Hematopoietic multipotent progenitor cell treated with erythropoietin and hydrocortisone succinate and interleukin-3 and kit ligand, for 17 days (in vitro differentiated cells): ENCODE measurements around the gene TSPEAR.
"Not testable (repeated sequence)": the region's sequence is repeated elsewhere in the genome, so short reads cannot be mapped to it uniquely, and the experiment has no call there.

ENCODE experiments used
- DNase-seq: peaks from one replicate; pipeline ENCODE4 v3.0.0-alpha.2; 2015; ENCODE audit warnings: low spot score

TSPEAR gene

DNA sequence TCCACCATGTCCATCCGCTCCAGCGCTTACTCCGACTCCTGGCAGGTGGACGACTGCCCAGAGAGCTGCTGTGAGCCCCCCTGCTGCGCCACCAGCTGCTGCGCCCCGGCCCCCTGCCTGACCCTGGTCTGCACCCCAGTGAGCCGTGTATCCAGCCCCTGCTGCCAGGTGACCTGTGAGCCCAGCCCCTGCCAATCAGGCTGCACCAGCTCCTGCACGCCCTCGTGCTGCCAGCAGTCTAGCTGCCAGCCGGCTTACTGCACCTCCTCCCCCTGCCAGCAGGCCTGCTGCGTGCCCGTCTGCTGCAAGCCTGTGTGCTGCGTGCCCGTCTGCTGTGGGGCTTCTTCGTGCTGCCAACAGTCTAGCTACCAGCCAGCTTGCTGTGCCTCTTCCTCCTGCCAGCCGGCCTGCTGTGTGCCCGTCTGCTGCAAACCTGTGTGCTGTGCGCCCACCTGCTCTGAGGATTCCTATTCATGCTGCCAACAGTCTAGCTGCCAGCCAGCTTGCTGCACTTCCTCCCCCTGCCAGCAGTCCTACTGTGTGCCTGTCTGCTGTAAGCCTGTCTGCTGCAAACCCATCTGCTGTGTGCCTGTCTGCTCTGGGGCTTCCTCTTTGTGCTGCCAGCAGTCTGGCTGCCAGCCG, 84.1 kb downstream of the TSPEAR start:
- DNase-seq, result not testable (repeated sequence)

DNA sequence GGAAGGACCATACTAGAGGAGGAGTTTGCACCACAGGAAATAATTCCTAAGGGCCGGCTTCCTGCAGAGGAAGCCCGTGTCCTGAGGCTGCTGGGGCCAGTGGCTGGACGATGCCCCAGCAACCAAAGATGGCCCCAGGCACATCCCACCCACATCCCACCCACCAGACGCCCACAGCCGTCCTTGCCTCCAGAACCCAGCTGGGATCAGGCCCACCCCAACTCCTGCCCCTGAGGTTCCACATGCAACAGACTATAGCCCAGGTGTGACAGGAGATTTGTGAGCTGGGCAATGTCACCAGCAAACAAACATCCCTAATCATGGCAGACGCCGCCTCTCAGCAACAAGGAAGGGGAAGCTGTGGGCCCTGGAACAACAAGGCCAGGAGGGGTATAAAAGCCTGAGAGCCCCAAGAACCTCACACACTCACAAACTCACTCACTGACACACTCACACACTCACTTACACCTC, 84.7 kb downstream of the TSPEAR start, which contains the start of gene KRTAP10-9:
Gene KRTAP10-9, plus strand, starts transcription at position 421 of the 471 bp plus-strand sequence. CDS start 79 bp downstream, outside the sequence.
- no peak for DNase-seq

DNA sequence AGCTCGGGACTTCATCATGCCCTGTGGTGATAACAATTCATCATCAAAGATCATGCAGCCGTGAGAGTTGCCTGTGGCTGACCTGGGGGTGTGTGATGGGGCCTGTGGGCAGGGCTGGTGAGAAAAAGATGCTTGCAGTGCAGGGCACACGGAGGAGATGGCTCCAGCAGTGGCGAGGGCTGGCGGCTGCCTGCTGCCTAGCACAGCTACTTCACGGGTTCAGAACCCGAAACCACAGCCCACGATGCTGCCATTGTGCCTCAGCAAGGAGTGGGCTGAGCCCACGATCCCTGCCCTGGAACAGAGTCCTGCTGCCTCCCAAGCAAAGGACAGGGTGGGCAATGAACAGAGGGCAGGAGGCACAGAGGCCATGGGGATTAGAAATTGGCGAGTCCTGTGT, 85.1 kb downstream of the TSPEAR start:
- DNase-seq, result no peak

- no peak for DNase-seq
Measured at GRCh38 chr21:44625756-44626155, 85.6 kb downstream of the TSPEAR start.

DNA sequence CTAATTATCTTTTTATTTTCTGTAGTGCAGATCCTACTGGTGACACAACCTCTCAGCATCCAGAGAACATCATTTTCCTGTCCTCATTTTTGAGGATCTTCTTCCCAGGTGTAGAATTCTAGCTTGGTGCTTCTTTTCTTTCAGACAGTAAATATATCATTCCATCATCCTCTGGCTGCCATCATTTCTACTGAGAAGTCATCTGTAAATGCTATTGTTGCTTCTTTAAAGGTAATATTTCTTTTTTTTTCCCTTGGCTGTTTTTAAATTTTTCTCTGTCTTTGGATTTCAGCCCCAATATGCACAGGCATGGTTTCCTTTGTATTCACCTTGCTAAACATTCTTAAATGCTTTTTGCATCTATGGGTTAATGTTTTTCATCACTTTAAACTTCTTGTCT, 87.8 kb downstream of the TSPEAR start:
- DNase-seq, result no peak

GRCh38 chr21:44619886-44620285, 91.5 kb downstream of the TSPEAR start:
- no peak for DNase-seq

DNA sequence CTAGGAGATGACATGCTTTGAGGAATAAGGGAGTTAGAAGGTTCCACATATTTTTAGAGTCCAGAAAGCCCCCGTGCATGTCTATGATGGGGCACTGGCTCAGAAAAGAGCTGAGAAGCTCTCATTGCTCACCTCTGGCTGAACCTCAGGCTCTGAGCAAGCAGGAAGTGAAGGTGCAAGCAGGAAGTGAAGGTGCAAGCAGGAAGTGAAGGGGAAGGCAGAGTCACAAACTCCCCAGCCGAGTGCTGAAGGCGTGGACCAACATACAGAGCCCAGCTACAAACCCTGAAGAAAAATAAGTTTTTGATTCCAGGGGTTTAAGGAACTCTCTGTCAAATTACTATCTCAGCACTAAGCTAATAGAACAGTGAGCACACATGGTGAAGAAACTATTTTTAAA, 92.5 kb downstream of the TSPEAR start:
- no peak for DNase-seq

GRCh38 chr21:44618504-44618903, 92.9 kb downstream of the TSPEAR start:
- no peak for DNase-seq

- no peak for DNase-seq
Measured at GRCh38 chr21:44617071-44617501, 94.3 kb downstream of the TSPEAR start.

GRCh38 chr21:44616591-44616926, 94.8 kb downstream of the TSPEAR start:
- no peak for DNase-seq

DNA sequence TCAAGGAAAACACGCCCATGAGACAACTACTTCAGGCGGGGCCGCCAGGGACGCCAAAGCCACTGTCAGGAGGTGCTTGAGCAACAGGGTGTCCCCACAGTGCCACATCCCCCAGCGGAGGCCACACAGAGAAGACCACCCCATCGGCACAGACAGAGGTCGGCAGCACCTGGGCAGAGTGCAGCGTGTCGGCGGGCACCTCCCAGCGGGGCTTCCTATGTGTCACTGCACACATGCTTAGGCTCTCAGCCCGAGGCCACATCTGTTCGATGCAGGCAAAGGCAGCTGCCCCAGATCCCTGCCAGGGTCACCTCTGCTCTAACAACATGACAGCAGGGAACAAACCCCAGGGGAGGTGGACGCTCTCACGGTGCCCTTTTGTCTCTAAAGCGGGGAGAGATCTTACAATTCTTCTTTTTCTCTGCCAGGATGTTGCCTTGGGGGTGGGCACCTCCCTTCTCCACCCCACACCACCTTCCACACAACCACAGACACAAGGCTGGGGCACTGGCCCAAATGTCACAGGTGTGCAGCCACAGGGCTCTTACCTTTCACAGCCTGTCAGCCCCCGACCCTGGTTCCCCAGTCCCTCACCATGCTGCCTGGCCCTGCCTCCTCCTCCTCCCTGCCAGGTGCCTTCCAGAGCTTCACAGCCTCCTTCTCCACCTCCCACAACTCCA, 95.3 kb downstream of the TSPEAR start:
- DNase-seq, result no peak

- DNase-seq, result no peak
Measured at GRCh38 chr21:44615466-44615865, 95.9 kb downstream of the TSPEAR start.

DNA sequence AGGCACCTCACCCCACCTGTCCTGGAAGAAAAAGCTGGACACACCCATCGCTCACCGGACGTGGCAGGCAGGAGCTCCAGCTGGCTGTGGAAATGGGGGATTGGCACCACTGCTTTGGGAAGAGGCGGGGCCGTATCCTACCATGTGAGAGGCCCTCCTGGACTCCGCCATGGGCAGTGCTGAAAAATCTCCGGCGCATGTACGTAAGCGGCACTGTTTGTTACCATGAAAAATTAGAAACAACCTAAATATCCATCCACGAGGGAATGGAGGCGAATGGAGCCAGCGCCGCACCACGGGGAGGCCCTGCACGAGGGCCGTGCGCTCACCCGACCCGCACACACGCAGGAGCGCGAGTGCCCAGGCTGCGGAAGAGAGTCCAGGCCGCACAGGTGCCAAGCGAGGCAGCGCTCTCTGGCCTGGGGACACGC, 96.4 kb downstream of the TSPEAR start:
- no peak for DNase-seq

DNA sequence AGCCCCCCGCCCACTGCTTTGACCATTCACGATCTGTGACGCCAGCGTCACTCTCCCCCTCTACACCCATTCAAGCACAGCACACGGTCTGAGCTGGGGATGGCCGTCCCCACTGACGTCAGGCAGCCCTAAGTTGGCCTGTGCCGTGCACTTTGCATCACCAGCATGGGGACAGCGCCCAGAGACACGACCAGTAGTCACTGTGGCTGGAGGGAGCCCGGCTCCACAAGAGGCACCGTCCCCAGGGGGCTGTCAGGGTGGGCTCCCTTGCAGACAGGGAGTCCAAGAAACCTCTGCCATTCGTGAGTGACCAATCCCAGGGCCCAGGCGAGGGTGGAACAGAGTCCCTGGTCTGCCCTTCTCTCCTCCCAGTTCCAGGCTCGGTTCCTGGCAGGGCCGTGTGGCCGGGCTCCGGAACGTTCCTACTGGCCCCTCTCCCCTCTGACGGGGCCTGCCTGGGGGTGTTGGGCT, 97.2 kb downstream of the TSPEAR start:
- no peak for DNase-seq

- DNase-seq, result no peak
Measured at GRCh38 chr21:44613386-44614155, 97.8 kb downstream of the TSPEAR start.

GRCh38 chr21:44612669-44613229, 98.6 kb downstream of the TSPEAR start:
- DNase-seq, result no peak

- no peak for DNase-seq
Measured at GRCh38 chr21:44612029-44612486, 99.3 kb downstream of the TSPEAR start, which contains the start of gene KRTAP10-8. KRTAP10-8 (plus strand) TSS chr21:44612079; CDS start chr21:44612101, 22 bp downstream.

GRCh38 chr21:44611551-44611950, 99.8 kb downstream of the TSPEAR start:
- DNase-seq, result no peak

DNA sequence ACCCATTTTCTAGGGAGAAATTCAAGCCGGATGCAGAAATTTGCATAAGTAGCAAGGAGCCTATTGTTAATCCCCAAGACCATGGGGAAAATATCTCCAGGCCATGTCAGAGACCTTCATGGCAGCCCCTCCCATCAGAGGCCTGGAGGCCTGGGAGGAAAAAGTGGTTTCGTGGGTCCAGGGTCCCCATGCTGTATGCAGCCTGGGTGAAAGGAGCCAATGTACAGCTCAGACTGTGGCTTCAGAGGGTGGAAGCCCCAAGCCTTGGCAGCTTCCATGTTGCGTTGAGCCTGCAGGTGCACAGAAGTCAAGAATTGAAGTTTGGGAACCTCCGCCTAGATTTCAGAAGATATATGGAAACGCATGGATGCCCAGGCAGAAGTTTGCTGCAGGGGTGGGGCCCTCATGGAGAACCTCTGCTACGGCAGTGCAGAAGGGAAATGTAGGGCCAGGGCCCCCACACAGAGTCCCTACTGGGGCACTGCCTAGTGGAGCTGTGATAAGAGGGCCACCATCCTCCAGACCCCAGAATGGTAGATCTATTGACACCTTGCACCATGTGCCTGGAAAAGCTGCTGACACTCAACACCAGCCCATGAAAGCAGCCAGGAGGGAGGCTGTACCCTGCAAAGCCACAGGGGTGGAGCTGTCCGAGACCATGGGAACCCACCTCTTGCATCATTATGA, 101.1 kb downstream of the TSPEAR start:
- not testable (repeated sequence) for DNase-seq

GRCh38 chr21:44609193-44609592, 102.2 kb downstream of the TSPEAR start:
- no peak for DNase-seq

DNA sequence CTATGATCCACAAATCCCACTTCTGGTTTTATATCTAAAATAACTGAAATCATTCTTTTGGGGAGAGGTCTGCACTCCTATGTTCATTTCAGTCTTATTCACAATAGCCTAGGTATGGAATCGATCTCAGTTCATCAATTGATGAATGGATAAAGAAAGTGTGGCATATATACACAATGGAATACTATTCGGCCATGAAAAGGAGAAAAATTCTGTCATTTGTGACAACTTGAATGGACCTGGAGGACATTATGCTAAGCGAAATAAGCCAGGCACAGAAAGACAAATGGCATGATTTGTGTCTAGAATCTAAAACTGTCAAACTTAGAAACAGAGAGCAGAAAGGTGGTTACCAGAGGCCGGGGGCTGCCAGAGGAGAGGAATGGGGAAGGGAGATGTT, 104.9 kb downstream of the TSPEAR start:
- no peak for DNase-seq

DNA sequence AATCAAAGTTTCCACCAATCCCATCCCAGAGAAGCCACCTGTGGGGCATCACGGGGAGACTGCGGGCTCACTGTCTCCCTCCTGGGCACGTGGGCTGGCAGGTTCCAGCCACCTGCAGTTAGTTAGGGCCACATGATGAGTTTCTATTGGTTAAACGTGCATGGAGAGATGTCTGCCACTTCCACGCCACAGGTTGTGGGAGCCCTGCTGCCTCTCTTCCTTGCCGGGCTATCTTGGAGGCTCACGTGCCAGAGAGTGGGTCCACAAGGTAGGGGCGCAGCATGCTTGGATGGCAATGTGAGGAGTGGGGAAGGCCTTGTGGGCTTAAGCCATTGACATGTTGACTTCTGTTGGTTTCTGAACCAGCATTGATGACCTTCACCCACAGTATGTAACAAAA, 107.5 kb downstream of the TSPEAR start:
- no peak for DNase-seq
